Heart left ventricle (tissue), 13 donors: ENCODE data around the gene FXR1.

Source experiments
- CTCF ChIP-seq, 12 donors: fragments of 200-600 bp; sonication (generic) in 4 of 12; IDR thresholded peaks; one replicate each; pipeline versions ENCODE4 v1.5.0 to v1.8.0; 2018 to 2022; ENCODE audit warnings: antibody characterized with exemption in 12 of 12, mild to moderate bottlenecking in 5 of 12
- POLR2A ChIP-seq, 2 donors: fragments of 450-650 bp; IDR thresholded peaks; one replicate each; pipeline ENCODE4 v1.6.1; 2017; ENCODE audit warnings: antibody characterized with exemption in 2 of 2, mild to moderate bottlenecking in 2 of 2, moderate library complexity in 2 of 2
- donor health status: ischemic (EF 13 %, LVEDD 7.1; RV severe dilation, severe dysfunction).
- donor health status: DM: no; HTN: yes; CAD: no.
- donor health status: DM: no; HTN: no; CAD: no.
- donor health status: ischemic (EF 25% LVEDD 6.9; RV normal size, moderate dysfunction).
- donor health status: ischemic (EF 25% LVEDD 5.7; RV mildly dilated, moderate dysfunction).
- donor health status: ischemic (EF 35%, LVEDD 5.7; RV mildly dilated, moderate dysfunction).
- donor health status: nonischemic (EF 11% LVEDD 7.7; RV severe dilation, severe dysfunction).
- donor health status: DM: yes; HTN: yes; CAD: no.
- donor health status: PGD.
- donor health status: ischemic (EF 29% LVEDD 5.4; RV normal size, mild dysfunction).
- donor health status: nonischemic (EF 23%, LVEDD 6.1; RV moderate dilation, normal function).

GRCh38 chr3:180922242-180922641, 9.8 kb downstream of the FXR1 start:
- TF ChIP-seq CTCF (IDR thresholded peaks at IDR 0.05) = no peak
- TF ChIP-seq POLR2A (IDR thresholded peaks at IDR 0.05) = no peak
